MCF 10A (cell line): ENCODE data around the gene SH3BP4. TPM values are rescaled to one million over a fixed set of nuclear protein-coding genes. Genes with fewer than 3 reads are reported as not detected.

Source experiments
- BruUV-seq: library from RNA; stranded (reverse); fragments of 400-500 nt; replicated peaks from 2 replicates; lab custom pipeline; 2021; lab: Mats Ljungman, UMichigan
- CTCF ChIA-PET: fragments of 300-600 bp; sonication (Branson Sonifier 250); formaldehyde crosslinking; extraction: SDS; loops from one replicate; lab custom pipeline; 2021; ENCODE audit warnings: antibody characterized with exemption, inconsistent platforms; lab: Yijun Ruan, JAX
- POLR2A ChIA-PET: fragments of 300-600, 350-650 bp; sonication (Branson Sonifier 250); formaldehyde crosslinking; extraction: SDS; loops from one replicate; lab custom pipeline; 2020; ENCODE audit warnings: antibody characterized with exemption, inconsistent platforms; lab: Yijun Ruan, JAX
- DNase-seq: peaks from one replicate; pipeline ENCODE4 v3.0.0-alpha.2; 2018; ENCODE audit not compliant: unreplicated experiment
- H3K27ac Mint-ChIP-seq: one replicate; pipeline ENCODE4 v1.8.0; 2022; ENCODE audit warnings: mild to moderate bottlenecking, low read depth, mixed read lengths; ENCODE audit not compliant: unreplicated experiment
- H3K27me3 Mint-ChIP-seq: one replicate; pipeline ENCODE4 v1.8.0; 2022; ENCODE audit warnings: mixed read lengths; ENCODE audit not compliant: insufficient read depth, unreplicated experiment
- H3K36me3 Mint-ChIP-seq: one replicate; pipeline ENCODE4 v1.8.0; 2022; ENCODE audit warnings: mild to moderate bottlenecking, moderate library complexity, mixed read lengths; ENCODE audit not compliant: insufficient read depth, unreplicated experiment
- H3K4me1 Mint-ChIP-seq: one replicate; pipeline ENCODE4 v1.8.0; 2022; ENCODE audit warnings: mixed read lengths; ENCODE audit not compliant: insufficient read depth, unreplicated experiment
- H3K4me3 Mint-ChIP-seq: one replicate; pipeline ENCODE4 v1.8.0; 2022; ENCODE audit warnings: mild to moderate bottlenecking, moderate library complexity, mixed read lengths; ENCODE audit not compliant: unreplicated experiment
- H3K9me3 Mint-ChIP-seq: one replicate; pipeline ENCODE4 v1.8.0; 2022; ENCODE audit warnings: mixed read lengths; ENCODE audit not compliant: unreplicated experiment
- CTCF ChIP-seq: fragments of 200-600 bp; IDR thresholded peaks from one replicate; pipeline ENCODE4 v1.8.0; 2022; ENCODE audit warnings: antibody characterized with exemption, mild to moderate bottlenecking; ENCODE audit not compliant: unreplicated experiment
- intact Hi-C: fragments of 100-400 bp; cut with micrococcal nuclease; formaldehyde crosslinking; loops from 2 replicates; pipeline ENCODE4 v1.14.1; 2022
- total RNA-seq: library from RNA; stranded (reverse); gene quantifications from 2 replicates; pipeline ENCODE4 v1.2.3, GENCODE V29; 2022

Gene SH3BP4
- total RNA-seq, 1 experiment from 2014 or later: 59.7 TPM

- intact Hi-C loops: no loop called here
- peak overlapping the region; percentile 49 for H3K27ac Mint-ChIP-seq
- peaks cover 46% of the 10 kb centered on the region for H3K4me1 Mint-ChIP-seq
- POLR2A ChIA-PET: interaction anchor here (0.6 to 1.4 kb wide), 4 partner anchors 12 to 57 kb away, joined by 3 to 5 read pairs (median 4); no protein-coding TSS in a partner anchor
- CTCF ChIA-PET: interaction anchor here (0.7 kb wide), 1 partner anchor 252 kb away, joined by 3 read pairs; no protein-coding TSS in a partner anchor
- H3K27me3 Mint-ChIP-seq: no peaks in the 10 kb centered on the region
- H3K9me3 Mint-ChIP-seq: no peaks in the 10 kb centered on the region
- TF ChIP-seq CTCF: no peak
- H3K36me3 Mint-ChIP-seq: peaks cover 21% of the 10 kb centered on the region
- no peak for DNase-seq
- H3K4me3 Mint-ChIP-seq: no peak overlapping the region
- no TSS peak for BruUV-seq
Measured at GRCh38 chr2:234968631-234969305, 17.0 kb downstream of the SH3BP4 start.

GRCh38 chr2:234969306-234970098 lies 17.7 kb downstream of the SH3BP4 start:
- no TSS peak for BruUV-seq
- peak overlapping the region; percentile 49 for H3K27ac Mint-ChIP-seq
- POLR2A ChIA-PET: interaction anchor here (0.6 to 1.4 kb wide), 3 partner anchors 11 to 15 kb away, joined by 3 to 5 read pairs (median 4); no protein-coding TSS in a partner anchor
- CTCF ChIA-PET: interaction anchor here (0.7 kb wide), 1 partner anchor 252 kb away, joined by 3 read pairs; no protein-coding TSS in a partner anchor
- H3K36me3 Mint-ChIP-seq: peaks cover 21% of the 10 kb centered on the region
- H3K27me3 Mint-ChIP-seq: no peaks in the 10 kb centered on the region
- DNase-seq: no peak
- TF ChIP-seq CTCF: no peak
- intact Hi-C loops: no loop called here
- H3K9me3 Mint-ChIP-seq: no peaks in the 10 kb centered on the region
- H3K4me3 Mint-ChIP-seq: no peak overlapping the region
- H3K4me1 Mint-ChIP-seq: peaks cover 39% of the 10 kb centered on the region

- Mint-ChIP-seq H3K4me1 (peaks cover 39% of the 10 kb centered on the region), H3K27ac (peak overlapping the region; percentile 49), H3K4me3 (peak overlapping the region; percentile 70), H3K27me3 (no peaks in the 10 kb centered on the region), H3K9me3 (no peaks in the 10 kb centered on the region), H3K36me3 (peaks cover 17% of the 10 kb centered on the region)
- no TSS peak for BruUV-seq
- ChIA-PET POLR2A (interaction anchor here (1.0 to 1.4 kb wide), 3 partner anchors 11 to 57 kb away, joined by 4 to 6 read pairs (median 5); no protein-coding TSS in a partner anchor), CTCF (no interaction called here)
- no peak for TF ChIP-seq CTCF
- no peak for DNase-seq
- intact Hi-C loops: no loop called here
Measured at GRCh38 chr2:234970099-234970440, 18.3 kb downstream of the SH3BP4 start.

- peak overlapping the region; percentile 70 for H3K4me3 Mint-ChIP-seq
- DNase-seq: peak; percentile 78
- peaks cover 36% of the 10 kb centered on the region for H3K4me1 Mint-ChIP-seq
- peaks cover 12% of the 10 kb centered on the region for H3K36me3 Mint-ChIP-seq
- CTCF ChIA-PET: interaction anchor here (0.6 to 1.3 kb wide), 3 partner anchors 13 to 406 kb away, joined by 3 to 4 read pairs (median 3); no protein-coding TSS in a partner anchor
- peak overlapping the region; percentile 49 for H3K27ac Mint-ChIP-seq
- TF ChIP-seq CTCF: no peak
- no peaks in the 10 kb centered on the region for H3K9me3 Mint-ChIP-seq
- intact Hi-C loops: no loop called here
- POLR2A ChIA-PET: interaction anchor here (1.0 to 1.4 kb wide), 3 partner anchors 11 to 57 kb away, joined by 4 to 6 read pairs (median 5); no protein-coding TSS in a partner anchor
- no peaks in the 10 kb centered on the region for H3K27me3 Mint-ChIP-seq
- no TSS peak for BruUV-seq
Measured at GRCh38 chr2:234970477-234970882, 18.7 kb downstream of the SH3BP4 start.
